Fibroblast of the aortic adventitia (primary cell): ENCODE measurements around the gene CDK5RAP2. TPM values are rescaled to one million over a fixed set of nuclear protein-coding genes. Genes with fewer than 3 reads are reported as not detected.

Experiments used
- DNase-seq: peaks from one replicate; pipeline ENCODE4 v3.0.0-alpha.2; 2010; ENCODE audit warnings: low read depth
- H3K4me3 ChIP-seq: 2 replicates; pipeline ENCODE4 v1.5.1; 2011; ENCODE audit warnings: low read depth, mild to moderate bottlenecking, control low read depth, low read length, moderate library complexity
- CTCF ChIP-seq: IDR thresholded peaks from 2 replicates; pipeline ENCODE4 v1.5.1; 2011; ENCODE audit warnings: mild to moderate bottlenecking, low read length, control low read depth, inconsistent platforms; ENCODE audit not compliant: insufficient read depth
- total RNA-seq: library from RNA; depleted of rRNA; stranded (reverse); fragments of >200 nt; gene quantifications from 2 replicates; pipeline ENCODE4 v1.2.3, GENCODE V29; 2012; ENCODE audit warnings: low replicate concordance

The CDK5RAP2 gene
- total RNA-seq, 1 donor: 36.8 TPM

DNA sequence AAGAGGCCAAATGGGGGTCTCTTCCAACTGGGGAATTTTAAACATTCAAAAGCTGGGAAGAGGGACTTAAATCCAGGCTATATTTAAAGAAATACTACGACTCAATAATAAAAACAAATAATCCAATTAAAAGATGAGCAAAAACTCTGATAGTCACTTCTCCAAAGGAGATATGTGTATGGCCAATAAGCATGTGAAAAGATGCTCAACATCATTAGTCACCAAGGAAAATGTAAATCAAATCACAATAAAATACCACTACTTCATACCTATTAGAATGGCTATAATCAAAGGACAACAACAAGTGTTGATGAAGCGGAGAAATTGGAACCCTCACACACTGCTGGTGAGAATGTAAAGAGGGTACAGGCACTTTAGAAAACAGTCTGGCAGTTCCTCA lies 130.4 kb downstream of the CDK5RAP2 start:
- H3K4me3 ChIP-seq: no peak overlapping the region
- TF ChIP-seq CTCF: no peak
- no peak for DNase-seq

- no peak for DNase-seq
- TF ChIP-seq CTCF: no peak
- H3K4me3 ChIP-seq: no peak overlapping the region
Observed at GRCh38 chr9:120447959-120448500, 131.9 kb downstream of the CDK5RAP2 start.

DNA sequence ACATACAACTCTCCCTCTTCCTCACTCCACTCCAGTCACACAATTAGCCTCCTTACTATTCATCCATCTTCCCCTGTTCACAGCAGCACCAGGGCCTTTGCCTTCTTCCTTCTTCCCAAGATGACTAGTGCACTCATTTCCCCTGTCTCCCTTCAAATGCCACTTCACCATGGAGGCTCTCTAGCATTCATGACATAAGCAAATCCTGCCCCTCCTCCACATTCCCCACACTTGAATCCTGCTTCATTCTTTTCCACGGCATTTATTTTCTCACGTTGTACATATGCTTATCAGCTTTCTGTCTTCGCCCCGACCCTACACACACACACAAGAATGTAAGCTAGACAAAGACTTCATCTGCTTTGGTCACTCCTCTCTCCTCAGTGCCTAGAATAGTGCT lies 133.3 kb downstream of the CDK5RAP2 start:
- H3K4me3 ChIP-seq: no peak overlapping the region
- TF ChIP-seq CTCF: no peak
- no peak for DNase-seq

- no peak for DNase-seq
- no peak overlapping the region for H3K4me3 ChIP-seq
- TF ChIP-seq CTCF: no peak
Observed at GRCh38 chr9:120443976-120444375, 136.0 kb downstream of the CDK5RAP2 start.

- peak; percentile 54 for DNase-seq
- no peak for TF ChIP-seq CTCF
- H3K4me3 ChIP-seq: no peak overlapping the region
Observed at GRCh38 chr9:120443489-120443888, 136.5 kb downstream of the CDK5RAP2 start.

GRCh38 chr9:120442308-120442995 lies 137.5 kb downstream of the CDK5RAP2 start:
- TF ChIP-seq CTCF: no peak
- DNase-seq: no peak
- no peak overlapping the region for H3K4me3 ChIP-seq
